ENCODE data around the gene PTBP1. TPM values are rescaled to one million over a fixed set of nuclear protein-coding genes. Genes with fewer than 3 reads are reported as not detected.

The PTBP1 gene
- total and polyA plus RNA-seq, 4 donors = 72.9 to 147 (median 87.3) TPM

DNA sequence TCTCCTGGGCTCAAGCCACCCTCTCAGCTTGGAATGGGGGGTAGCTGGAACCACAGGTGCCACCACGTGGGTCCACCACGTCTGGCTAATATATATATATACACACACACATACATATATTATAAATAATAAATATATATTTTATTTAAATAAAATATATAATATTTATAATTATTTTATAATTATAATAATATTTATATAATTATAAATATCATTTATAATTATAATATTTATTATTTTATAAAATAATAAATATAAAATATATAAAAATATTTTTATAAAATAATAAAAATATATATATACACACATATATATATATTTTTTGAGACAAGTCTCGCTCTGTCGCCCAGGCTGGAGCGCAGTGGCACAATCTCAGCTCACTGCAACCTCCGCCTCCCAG lies 57.3 kb downstream of the PTBP1 start:
- H3K9ac ChIP-seq (ENCODE audit: low read depth in 1 of 2, low read length in 2 of 2) = no peak overlapping the region
- DNase-seq (ENCODE audit: low spot score) = no peak
- H3K27me3 ChIP-seq (ENCODE audit: control insufficient read depth in 4 of 4, insufficient read depth in 4 of 4, low read length in 3 of 4) = no peaks in the 10 kb centered on the region
- H3K27ac ChIP-seq (ENCODE audit: low read depth in 1 of 2, low read length in 2 of 2) = no peak overlapping the region
- H3K36me3 ChIP-seq (ENCODE audit: control insufficient read depth in 4 of 4, insufficient read depth in 3 of 4, low read depth in 1 of 4, low read length in 3 of 4) = no peaks in the 10 kb centered on the region
- H3K4me3 ChIP-seq (ENCODE audit: low read depth in 1 of 3, low read length in 3 of 3) = no peak overlapping the region
- 71% methylated on average over 6 of the region's 6 CpGs for WGBS
- H3K4me1 ChIP-seq (ENCODE audit: control insufficient read depth in 4 of 4, insufficient read depth in 4 of 4, low read length in 3 of 4) = peaks cover 5 to 12% (median 8%) of the 10 kb centered on the region in 4 donors
- H3K9me3 ChIP-seq (ENCODE audit: control insufficient read depth in 4 of 4, low read length in 3 of 4) = no peaks in the 10 kb centered on the region
- TF ChIP-seq RXRA (IDR thresholded peaks at IDR 0.05) (no peak), HNF4A (conservative IDR thresholded peaks at IDR 0.05) (no peak), HNF4G (IDR thresholded peaks at IDR 0.05) (no peak), YY1 (IDR thresholded peaks at IDR 0.05) (no peak)
- TF ChIP-seq, protein P1, sequence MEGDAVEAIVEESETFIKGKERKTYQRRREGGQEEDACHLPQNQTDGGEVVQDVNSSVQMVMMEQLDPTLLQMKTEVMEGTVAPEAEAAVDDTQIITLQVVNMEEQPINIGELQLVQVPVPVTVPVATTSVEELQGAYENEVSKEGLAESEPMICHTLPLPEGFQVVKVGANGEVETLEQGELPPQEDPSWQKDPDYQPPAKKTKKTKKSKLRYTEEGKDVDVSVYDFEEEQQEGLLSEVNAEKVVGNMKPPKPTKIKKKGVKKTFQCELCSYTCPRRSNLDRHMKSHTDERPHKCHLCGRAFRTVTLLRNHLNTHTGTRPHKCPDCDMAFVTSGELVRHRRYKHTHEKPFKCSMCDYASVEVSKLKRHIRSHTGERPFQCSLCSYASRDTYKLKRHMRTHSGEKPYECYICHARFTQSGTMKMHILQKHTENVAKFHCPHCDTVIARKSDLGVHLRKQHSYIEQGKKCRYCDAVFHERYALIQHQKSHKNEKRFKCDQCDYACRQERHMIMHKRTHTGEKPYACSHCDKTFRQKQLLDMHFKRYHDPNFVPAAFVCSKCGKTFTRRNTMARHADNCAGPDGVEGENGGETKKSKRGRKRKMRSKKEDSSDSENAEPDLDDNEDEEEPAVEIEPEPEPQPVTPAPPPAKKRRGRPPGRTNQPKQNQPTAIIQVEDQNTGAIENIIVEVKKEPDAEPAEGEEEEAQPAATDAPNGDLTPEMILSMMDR (IDR thresholded peaks at IDR 0.05; ENCODE audit: low read depth, low read length, missing input control) = no peak
- TF ChIP-seq, protein P2, sequence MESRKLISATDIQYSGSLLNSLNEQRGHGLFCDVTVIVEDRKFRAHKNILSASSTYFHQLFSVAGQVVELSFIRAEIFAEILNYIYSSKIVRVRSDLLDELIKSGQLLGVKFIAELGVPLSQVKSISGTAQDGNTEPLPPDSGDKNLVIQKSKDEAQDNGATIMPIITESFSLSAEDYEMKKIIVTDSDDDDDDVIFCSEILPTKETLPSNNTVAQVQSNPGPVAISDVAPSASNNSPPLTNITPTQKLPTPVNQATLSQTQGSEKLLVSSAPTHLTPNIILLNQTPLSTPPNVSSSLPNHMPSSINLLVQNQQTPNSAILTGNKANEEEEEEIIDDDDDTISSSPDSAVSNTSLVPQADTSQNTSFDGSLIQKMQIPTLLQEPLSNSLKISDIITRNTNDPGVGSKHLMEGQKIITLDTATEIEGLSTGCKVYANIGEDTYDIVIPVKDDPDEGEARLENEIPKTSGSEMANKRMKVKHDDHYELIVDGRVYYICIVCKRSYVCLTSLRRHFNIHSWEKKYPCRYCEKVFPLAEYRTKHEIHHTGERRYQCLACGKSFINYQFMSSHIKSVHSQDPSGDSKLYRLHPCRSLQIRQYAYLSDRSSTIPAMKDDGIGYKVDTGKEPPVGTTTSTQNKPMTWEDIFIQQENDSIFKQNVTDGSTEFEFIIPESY (IDR thresholded peaks at IDR 0.05) = no peak

DNA sequence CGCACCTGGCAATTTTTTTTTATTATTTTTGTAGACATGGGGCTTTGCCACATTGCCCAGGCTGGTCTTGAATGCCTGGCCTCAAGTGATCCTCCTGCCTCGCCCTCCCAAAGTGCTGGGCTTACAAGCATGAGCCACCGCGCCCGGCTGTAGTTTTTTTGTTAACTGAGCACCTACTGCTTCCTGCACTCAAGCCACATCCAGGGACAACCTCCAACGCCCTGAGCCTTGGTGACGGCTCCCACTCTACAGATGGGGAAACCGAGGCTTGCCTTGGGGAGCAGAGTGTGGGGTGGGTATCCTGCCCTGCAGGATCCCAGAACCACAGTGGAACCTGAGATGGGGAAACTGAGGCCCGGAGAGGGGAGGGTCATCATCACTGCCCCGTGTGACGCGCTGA lies 57.9 kb downstream of the PTBP1 start:
- peaks cover 5 to 12% (median 8%) of the 10 kb centered on the region in 4 donors for H3K4me1 ChIP-seq (ENCODE audit: control insufficient read depth in 4 of 4, insufficient read depth in 4 of 4, low read length in 3 of 4)
- no peaks in the 10 kb centered on the region for H3K9me3 ChIP-seq (ENCODE audit: control insufficient read depth in 4 of 4, low read length in 3 of 4)
- TF ChIP-seq HNF4A (conservative IDR thresholded peaks at IDR 0.05) (no peak), RXRA (IDR thresholded peaks at IDR 0.05) (no peak), EGR1 (IDR thresholded peaks at IDR 0.05; ENCODE audit: low read depth in 2 of 2) (no peak), TAF1 (conservative IDR thresholded peaks at IDR 0.05) (no peak), RAD21 (IDR thresholded peaks at IDR 0.05) (no peak), FOXA2 (IDR thresholded peaks at IDR 0.05) (no peak), HNF4G (IDR thresholded peaks at IDR 0.05) (no peak), FOXA1 (IDR thresholded peaks at IDR 0.05) (no peak)
- TF ChIP-seq, protein P3, sequence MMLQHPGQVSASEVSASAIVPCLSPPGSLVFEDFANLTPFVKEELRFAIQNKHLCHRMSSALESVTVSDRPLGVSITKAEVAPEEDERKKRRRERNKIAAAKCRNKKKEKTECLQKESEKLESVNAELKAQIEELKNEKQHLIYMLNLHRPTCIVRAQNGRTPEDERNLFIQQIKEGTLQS (IDR thresholded peaks at IDR 0.05) = no peak
- TF ChIP-seq, protein P2 (IDR thresholded peaks at IDR 0.05) = no peak
- TF ChIP-seq, protein P4, sequence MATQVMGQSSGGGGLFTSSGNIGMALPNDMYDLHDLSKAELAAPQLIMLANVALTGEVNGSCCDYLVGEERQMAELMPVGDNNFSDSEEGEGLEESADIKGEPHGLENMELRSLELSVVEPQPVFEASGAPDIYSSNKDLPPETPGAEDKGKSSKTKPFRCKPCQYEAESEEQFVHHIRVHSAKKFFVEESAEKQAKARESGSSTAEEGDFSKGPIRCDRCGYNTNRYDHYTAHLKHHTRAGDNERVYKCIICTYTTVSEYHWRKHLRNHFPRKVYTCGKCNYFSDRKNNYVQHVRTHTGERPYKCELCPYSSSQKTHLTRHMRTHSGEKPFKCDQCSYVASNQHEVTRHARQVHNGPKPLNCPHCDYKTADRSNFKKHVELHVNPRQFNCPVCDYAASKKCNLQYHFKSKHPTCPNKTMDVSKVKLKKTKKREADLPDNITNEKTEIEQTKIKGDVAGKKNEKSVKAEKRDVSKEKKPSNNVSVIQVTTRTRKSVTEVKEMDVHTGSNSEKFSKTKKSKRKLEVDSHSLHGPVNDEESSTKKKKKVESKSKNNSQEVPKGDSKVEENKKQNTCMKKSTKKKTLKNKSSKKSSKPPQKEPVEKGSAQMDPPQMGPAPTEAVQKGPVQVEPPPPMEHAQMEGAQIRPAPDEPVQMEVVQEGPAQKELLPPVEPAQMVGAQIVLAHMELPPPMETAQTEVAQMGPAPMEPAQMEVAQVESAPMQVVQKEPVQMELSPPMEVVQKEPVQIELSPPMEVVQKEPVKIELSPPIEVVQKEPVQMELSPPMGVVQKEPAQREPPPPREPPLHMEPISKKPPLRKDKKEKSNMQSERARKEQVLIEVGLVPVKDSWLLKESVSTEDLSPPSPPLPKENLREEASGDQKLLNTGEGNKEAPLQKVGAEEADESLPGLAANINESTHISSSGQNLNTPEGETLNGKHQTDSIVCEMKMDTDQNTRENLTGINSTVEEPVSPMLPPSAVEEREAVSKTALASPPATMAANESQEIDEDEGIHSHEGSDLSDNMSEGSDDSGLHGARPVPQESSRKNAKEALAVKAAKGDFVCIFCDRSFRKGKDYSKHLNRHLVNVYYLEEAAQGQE (IDR thresholded peaks at IDR 0.05) = no peak
- TF ChIP-seq, protein P1 (IDR thresholded peaks at IDR 0.05; ENCODE audit: low read depth, low read length, missing input control) = no peak
- TF ChIP-seq, protein P5, sequence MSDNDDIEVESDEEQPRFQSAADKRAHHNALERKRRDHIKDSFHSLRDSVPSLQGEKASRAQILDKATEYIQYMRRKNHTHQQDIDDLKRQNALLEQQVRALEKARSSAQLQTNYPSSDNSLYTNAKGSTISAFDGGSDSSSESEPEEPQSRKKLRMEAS (IDR thresholded peaks at IDR 0.05) = no peak
- no peak overlapping the region for H3K9ac ChIP-seq (ENCODE audit: low read depth in 1 of 2, low read length in 2 of 2)
- DNase-seq (ENCODE audit: low spot score) = no peak
- 80% methylated on average over 12 of the region's 12 CpGs for WGBS
- no peak overlapping the region for H3K27ac ChIP-seq (ENCODE audit: low read depth in 1 of 2, low read length in 2 of 2)
- no peaks in the 10 kb centered on the region for H3K27me3 ChIP-seq (ENCODE audit: control insufficient read depth in 4 of 4, insufficient read depth in 4 of 4, low read length in 3 of 4)
- no peak overlapping the region for H3K4me3 ChIP-seq (ENCODE audit: low read depth in 1 of 3, low read length in 3 of 3)
- H3K36me3 ChIP-seq (ENCODE audit: control insufficient read depth in 4 of 4, insufficient read depth in 3 of 4, low read depth in 1 of 4, low read length in 3 of 4) = no peaks in the 10 kb centered on the region

Data from liver (tissue), 9 donors.